Esophagus muscularis mucosa (tissue), 4 donors: ENCODE data around the gene TMEM263. TPM values are rescaled to one million over a fixed set of nuclear protein-coding genes. Genes with fewer than 3 reads are reported as not detected.

Source experiments
- DNase-seq: peaks from one replicate; pipeline ENCODE4 v3.0.0-alpha.2; 2017; ENCODE audit errors: extremely low spot score
- H3K27ac ChIP-seq, 4 donors: fragments of 200-600 bp; sonication (generic); replicated peaks in 1 of 4; 1 replicate in 3 of 4; 2 replicates in 1 of 4; pipeline ENCODE4 v1.5.1; 2016 to 2019; ENCODE audit warnings: mild to moderate bottlenecking in 1 of 4
- H3K27me3 ChIP-seq, 4 donors: fragments of 200-600 bp; sonication (generic); one replicate each; pipeline versions ENCODE4 v1.5.1 to v1.6.0; 2016 to 2019
- H3K36me3 ChIP-seq, 4 donors: fragments of 200-600 bp; sonication (generic); one replicate each; pipeline ENCODE4 v1.5.1; 2016 to 2019
- H3K4me1 ChIP-seq, 4 donors: fragments of 200-600 bp; sonication (generic); one replicate each; pipeline ENCODE4 v1.5.1; 2016 to 2019
- H3K4me3 ChIP-seq, 4 donors: fragments of 200-600 bp; sonication (generic); 1 replicate in 2 of 4; 2 replicates in 2 of 4; pipeline ENCODE4 v1.5.1; 2016 to 2019; ENCODE audit warnings: mild to moderate bottlenecking in 4 of 4, moderate library complexity in 1 of 4
- H3K9me3 ChIP-seq, 4 donors: fragments of 200-600 bp; sonication (generic); 1 replicate in 3 of 4; 2 replicates in 1 of 4; pipeline ENCODE4 v1.5.1; 2016 to 2019
- CTCF ChIP-seq, 3 experiments: fragments of 200-600 bp in 2 of 3; fragments of 450-650 bp in 1 of 3; sonication (generic) in 2 of 3; IDR thresholded peaks; one replicate each; pipeline ENCODE4 v1.5.1; 2017 to 2019; ENCODE audit warnings: antibody characterized with exemption in 3 of 3, mild to moderate bottlenecking in 2 of 3, moderate library complexity in 1 of 3
- EP300 ChIP-seq: sonication (generic); formaldehyde crosslinking; IDR thresholded peaks from one replicate; pipeline ENCODE4 v1.6.1; 2017; ENCODE audit warnings: antibody characterized with exemption
- POLR2A ChIP-seq: fragments of 450-650 bp; IDR thresholded peaks from one replicate; pipeline ENCODE4 v1.6.1; 2017; ENCODE audit warnings: antibody characterized with exemption, moderate library complexity, mild to moderate bottlenecking, low read depth
- POLR2AphosphoS5 ChIP-seq, 2 donors: sonication (generic); formaldehyde crosslinking; IDR thresholded peaks; one replicate each; pipeline ENCODE4 v1.6.1; 2017; ENCODE audit warnings: antibody characterized with exemption in 2 of 2
- WGBS: methylation state at CpG from one replicate; pipeline ENCODE4 v1.1.5; 2018; 5-methylcytosine and 5-hydroxymethylcytosine counted together
- intact Hi-C: fragments of 100-400 bp; cut with DNase I; formaldehyde crosslinking; loops from one replicate; pipeline ENCODE4 v1.15.1; 2023
- total RNA-seq, 4 donors: library from RNA; depleted of rRNA; stranded (reverse); fragments of >200 nt; gene quantifications; one replicate each; pipeline versions ENCODE4 v1.1.0 to v1.2.1, GENCODE V29; 2016

TMEM263 gene
- 10 to 100 TPM; 31.1 to 39.9 (median 34.5) TPM for total RNA-seq

DNA sequence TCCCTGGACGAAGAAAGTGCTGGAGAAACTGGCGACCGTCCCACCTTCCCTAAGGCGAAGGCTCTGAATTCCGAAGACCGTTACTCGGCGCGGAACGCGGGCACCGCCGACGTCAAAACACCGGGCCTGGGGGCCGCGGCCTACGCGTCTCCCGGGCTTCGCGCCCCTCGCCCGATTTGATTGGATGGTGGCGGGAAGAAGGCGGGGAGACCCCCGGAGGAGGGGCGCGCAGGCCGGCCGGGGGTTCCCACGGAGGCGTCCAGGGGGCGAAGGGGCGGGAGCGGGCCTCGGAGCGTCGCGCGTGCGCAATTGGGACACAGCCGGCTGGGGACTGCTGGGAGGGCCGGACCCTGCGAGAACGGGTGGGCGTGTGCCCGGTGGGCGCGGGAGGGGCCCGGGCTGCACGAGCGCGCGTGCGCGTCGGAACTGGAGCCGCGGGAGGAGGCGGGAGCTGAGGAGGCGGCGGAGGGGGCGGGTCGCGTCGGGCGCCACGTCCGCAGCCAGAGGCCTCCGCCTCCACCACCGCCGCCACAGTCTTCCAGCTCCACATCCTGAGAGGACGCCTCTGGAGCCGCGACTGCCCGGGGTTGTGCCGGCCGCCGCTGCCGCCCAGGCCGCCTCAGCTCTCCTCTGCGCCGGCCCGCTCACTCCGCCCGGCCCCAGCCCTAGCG lies at the start of gene TMEM263:
Gene TMEM263, plus strand, starts transcription at position 531 of the 671 bp plus-strand sequence. CDS start 11,210 bp downstream, outside the sequence.
- Histone ChIP-seq H3K36me3 (no peaks in the 10 kb centered on the region), H3K27ac (peak within 1 kb of the TSS; percentile 96 to 100 (median 98)), H3K9me3 (no peaks in the 10 kb centered on the region), H3K4me1 (peaks cover 22 to 43% (median 37%) of the 10 kb centered on the region in 4 donors), H3K4me3 (peak within 1 kb of the TSS; percentile 82 to 95 (median 94)), H3K27me3 (no peaks in the 10 kb centered on the region)
- WGBS = under 1% methylated on average over 29 of the region's 88 CpGs
- peak; percentile 97 for DNase-seq
- TF ChIP-seq CTCF (IDR thresholded peaks at IDR 0.05) (no peak), POLR2AphosphoS5 (IDR thresholded peaks at IDR 0.05) (peak; percentile 92), POLR2A (peak; percentile 82)
- intact Hi-C loops = loop anchor here (1.0 to 5.0 kb wide), 3 partner anchors 32 to 137 kb away; partner anchors contain the start of genes CRY1 and MTERF2

DNA sequence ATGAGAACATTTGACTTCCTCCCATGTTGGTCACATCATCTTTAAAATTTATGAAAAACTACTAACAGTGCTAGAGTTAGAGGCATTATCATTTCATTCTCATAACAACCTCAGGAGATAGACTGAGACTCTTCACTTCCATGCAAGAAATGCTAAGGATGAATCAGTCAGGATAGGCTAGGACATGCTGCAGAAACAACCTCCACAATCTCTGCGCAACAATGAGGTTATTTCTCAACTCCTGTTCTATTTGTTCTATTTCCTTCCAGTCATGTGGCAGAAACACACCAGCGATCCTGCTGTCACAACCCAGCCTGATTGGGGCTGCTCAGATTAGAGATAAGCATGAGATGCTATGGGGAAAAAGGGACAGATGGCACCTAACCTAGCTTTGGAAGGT lies 49.0 kb upstream of the TMEM263 start:
- Histone ChIP-seq H3K4me1 (peaks cover 0 to 11% (median 10%) of the 10 kb centered on the region in 4 donors), H3K36me3 (no peaks in the 10 kb centered on the region), H3K27ac (no peak overlapping the region), H3K4me3 (no peak overlapping the region), H3K9me3 (no peaks in the 10 kb centered on the region), H3K27me3 (peaks cover 0 to 26% (median 0%) of the 10 kb centered on the region in 4 donors)
- DNase-seq = no peak
- TF ChIP-seq POLR2AphosphoS5 (IDR thresholded peaks at IDR 0.05) (no peak), CTCF (IDR thresholded peaks at IDR 0.05) (no peak), EP300 (no peak), POLR2A (no peak)
- intact Hi-C loops = no loop called here
- 82% methylated on average over 2 of the region's 2 CpGs for WGBS

- intact Hi-C loops = no loop called here
- Histone ChIP-seq H3K4me3 (no peak overlapping the region), H3K27ac (no peak overlapping the region), H3K36me3 (no peaks in the 10 kb centered on the region), H3K9me3 (no peaks in the 10 kb centered on the region), H3K4me1 (peaks cover 0 to 11% (median 10%) of the 10 kb centered on the region in 4 donors), H3K27me3 (peaks cover 0 to 28% (median 0%) of the 10 kb centered on the region in 4 donors)
- no peak for TF ChIP-seq POLR2AphosphoS5 (IDR thresholded peaks at IDR 0.05)
- TF ChIP-seq CTCF (IDR thresholded peaks at IDR 0.05) = no peak
- no peak for TF ChIP-seq EP300
- TF ChIP-seq POLR2A = no peak
- DNase-seq = no peak
- WGBS = 92% methylated on average over 5 of the region's 5 CpGs
Measured at GRCh38 chr12:106907411-106907810, 48.3 kb upstream of the TMEM263 start.

DNA sequence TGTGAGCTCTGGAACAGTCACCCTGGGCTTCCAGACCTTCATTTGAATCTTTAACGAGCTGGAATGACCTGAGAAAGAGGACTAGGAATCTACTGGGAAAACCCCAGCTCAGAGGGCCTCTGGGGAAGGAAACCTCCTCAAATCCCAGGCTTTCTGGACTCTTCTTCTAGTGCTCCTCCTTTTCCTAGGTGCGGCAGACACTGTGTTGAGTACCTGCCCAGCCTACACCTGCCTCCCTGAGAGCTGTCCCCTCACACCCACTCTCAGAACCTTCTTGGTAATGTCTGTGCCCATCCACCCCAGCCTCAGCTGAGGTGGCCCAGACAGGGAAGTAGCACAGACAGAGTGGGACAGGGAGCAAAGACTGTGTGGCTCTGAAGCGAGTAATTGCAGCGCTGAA lies 47.9 kb upstream of the TMEM263 start:
- Histone ChIP-seq H3K4me1 (peaks cover 0 to 10% (median 10%) of the 10 kb centered on the region in 4 donors), H3K27me3 (peaks cover 0 to 30% (median 0%) of the 10 kb centered on the region in 4 donors), H3K4me3 (no peak overlapping the region), H3K36me3 (no peaks in the 10 kb centered on the region), H3K27ac (no peak overlapping the region), H3K9me3 (no peaks in the 10 kb centered on the region)
- intact Hi-C loops = no loop called here
- 94% methylated on average over 4 of the region's 4 CpGs for WGBS
- TF ChIP-seq POLR2AphosphoS5 (IDR thresholded peaks at IDR 0.05) = no peak
- no peak for TF ChIP-seq POLR2A
- TF ChIP-seq CTCF (IDR thresholded peaks at IDR 0.05) = no peak
- TF ChIP-seq EP300 = no peak
- no peak for DNase-seq
